HG03432 (cell line): ENCODE measurements around the gene RPL27A.

ENCODE experiments used
- ATAC-seq: cut with Tn5 transposase; IDR thresholded peaks from one replicate; pipeline ENCODE4 v1.9.1; 2021; ENCODE audit warnings: mild to moderate bottlenecking, moderate library complexity; ENCODE audit not compliant: unreplicated experiment

The RPL27A gene

GRCh38 chr11:8698917-8699441 lies 16.4 kb downstream of the RPL27A start:
- ATAC-seq = no peak

- ATAC-seq = no peak
Measured at GRCh38 chr11:8699903-8700302, 17.3 kb downstream of the RPL27A start.

- no peak for ATAC-seq
Measured at GRCh38 chr11:8701891-8702597, 19.5 kb downstream of the RPL27A start.

- ATAC-seq = no peak
Measured at GRCh38 chr11:8702598-8702915, 20.0 kb downstream of the RPL27A start.

- no peak for ATAC-seq
Measured at GRCh38 chr11:8704136-8704535, 21.5 kb downstream of the RPL27A start.

- no peak for ATAC-seq
Measured at GRCh38 chr11:8705146-8705545, 22.6 kb downstream of the RPL27A start.

GRCh38 chr11:8706673-8707432 lies 24.3 kb downstream of the RPL27A start:
- ATAC-seq = no peak

GRCh38 chr11:8707541-8708191 lies 25.1 kb downstream of the RPL27A start:
- no peak for ATAC-seq

- no peak for ATAC-seq
Measured at GRCh38 chr11:8709002-8709672, 26.5 kb downstream of the RPL27A start.

- no peak for ATAC-seq
Measured at GRCh38 chr11:8709777-8710176, 27.2 kb downstream of the RPL27A start.

GRCh38 chr11:8711895-8712442 lies 29.4 kb downstream of the RPL27A start:
- no peak for ATAC-seq

GRCh38 chr11:8712506-8712905 lies 29.9 kb downstream of the RPL27A start:
- ATAC-seq = no peak

- ATAC-seq = no peak
Measured at GRCh38 chr11:8713760-8714454, 31.3 kb downstream of the RPL27A start.

- ATAC-seq = no peak
Measured at GRCh38 chr11:8714622-8715225, 32.1 kb downstream of the RPL27A start.

- no peak for ATAC-seq
Measured at GRCh38 chr11:8715501-8715900, 32.9 kb downstream of the RPL27A start.

- ATAC-seq = no peak
Measured at GRCh38 chr11:8717544-8717875, 34.9 kb downstream of the RPL27A start.

GRCh38 chr11:8717876-8718753 lies 35.5 kb downstream of the RPL27A start:
- ATAC-seq = no peak

GRCh38 chr11:8719211-8719649 lies 36.6 kb downstream of the RPL27A start:
- no peak for ATAC-seq

GRCh38 chr11:8719721-8720120 lies 37.1 kb downstream of the RPL27A start:
- no peak for ATAC-seq
